Activated CD8-positive, alpha-beta memory T cell treated with anti-CD3 and anti-CD28 coated beads, Interleukin-2, amount 50 U/mL, for 1 hour (primary cell): ENCODE measurements around the gene HOXC13.

Experiments
- DNase-seq: peaks from one replicate; pipeline ENCODE4 v3.0.0-alpha.2; 2020; ENCODE audit errors: extremely low read depth

The HOXC13 gene

GRCh38 chr12:53995378-53996239, 57.0 kb downstream of the HOXC13 start:
- DNase-seq = no peak
